ENCODE results near the gene FAF1. TPM values are rescaled to one million over a fixed set of nuclear protein-coding genes. Genes with fewer than 3 reads are reported as not detected.
A peak's percentile ranks its signal among the peaks of the same experiment; 100 is the strongest.

FAF1 gene
- total and polyA plus RNA-seq, 2 donors (not counting 1 experiment from before 2014, with no cell fraction given) = 39.6 to 40.0 TPM

DNA sequence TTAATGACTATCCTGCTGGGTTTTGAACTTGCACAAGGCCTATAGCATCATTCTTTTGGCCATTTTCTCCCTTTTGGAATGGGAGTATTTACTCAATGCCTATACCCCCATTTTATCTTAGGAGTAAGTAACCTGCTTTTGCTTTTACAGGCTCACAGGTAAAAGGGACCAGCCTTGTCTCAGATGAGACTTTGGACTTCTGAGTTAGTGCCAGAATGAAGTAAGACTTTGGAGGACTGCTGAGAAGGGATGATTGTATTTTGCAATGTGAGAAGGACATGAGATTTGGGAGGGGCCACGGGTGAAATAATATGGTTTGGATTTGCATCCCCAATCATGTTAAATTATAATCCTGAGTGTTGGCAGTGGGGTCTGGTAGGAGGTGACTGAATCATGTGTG is 212.7 kb downstream of the FAF1 start:
- TF ChIP-seq EZH2 (IDR thresholded peaks at IDR 0.05; ENCODE audit: low read length, missing control alignments) (no peak), CTCF (conservative IDR thresholded peaks at IDR 0.05 in 1 of 2, IDR thresholded peaks at IDR 0.05 in 1 of 2; ENCODE audit: low read depth in 1 of 2, low read length in 2 of 2) (no peak)
- H3K9ac ChIP-seq (ENCODE audit: insufficient read depth, low read length) = no peak overlapping the region
- no peak overlapping the region for H2AFZ ChIP-seq (ENCODE audit: low read length)

DNA sequence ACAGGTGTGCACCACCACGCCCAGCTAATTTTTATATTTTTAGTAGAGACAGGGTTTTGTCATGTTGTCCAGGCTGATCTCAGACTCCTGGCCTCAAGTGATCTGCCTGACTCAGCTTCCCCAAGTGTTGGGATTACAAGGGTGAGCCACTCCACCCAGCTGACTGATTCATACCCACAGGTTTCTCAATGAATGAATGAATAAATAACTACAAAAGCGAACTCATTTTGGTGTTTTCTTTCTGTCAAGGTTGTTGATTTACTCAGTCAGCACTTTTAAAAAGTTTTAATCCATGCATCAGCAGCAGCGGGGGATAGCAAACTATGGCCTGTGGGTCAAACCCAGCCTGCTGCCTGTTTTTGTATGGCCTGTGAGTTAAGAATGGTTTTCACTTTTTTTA is 217.5 kb downstream of the FAF1 start:
- no peak overlapping the region for H3K27ac ChIP-seq (ENCODE audit: insufficient read depth, low read length)
- H3K4me2 ChIP-seq (ENCODE audit: extremely low read depth, insufficient read depth, low read length) = no peak overlapping the region
- no peaks in the 10 kb centered on the region for H4K20me1 ChIP-seq (ENCODE audit: control insufficient read depth, extremely low read depth, insufficient read depth, low read length)
- H3K9ac ChIP-seq (ENCODE audit: insufficient read depth, low read length) = no peak overlapping the region
- H3K9me3 ChIP-seq (ENCODE audit: control insufficient read depth, insufficient read depth, low read depth, low read length) = no peaks in the 10 kb centered on the region
- no peaks in the 10 kb centered on the region for H3K4me1 ChIP-seq (ENCODE audit: control insufficient read depth, extremely low read depth, insufficient read depth, low read length)
- H2AFZ ChIP-seq (ENCODE audit: low read length) = no peak overlapping the region
- no peaks in the 10 kb centered on the region for H3K27me3 ChIP-seq (ENCODE audit: control insufficient read depth, insufficient read depth, low read length)
- H3K79me2 ChIP-seq (ENCODE audit: control insufficient read depth, insufficient read depth, low read length) = no peaks in the 10 kb centered on the region
- TF ChIP-seq CTCF (conservative IDR thresholded peaks at IDR 0.05 in 1 of 2, IDR thresholded peaks at IDR 0.05 in 1 of 2; ENCODE audit: low read depth in 1 of 2, low read length in 2 of 2) (no peak), EZH2 (IDR thresholded peaks at IDR 0.05; ENCODE audit: low read length, missing control alignments) (no peak)
- H3K36me3 ChIP-seq (ENCODE audit: control insufficient read depth, insufficient read depth, low read length) = no peaks in the 10 kb centered on the region
- H3K4me3 ChIP-seq (replicated peaks in 1 of 4; ENCODE audit: control extremely low read depth in 1 of 4, insufficient read depth in 1 of 4, low read depth in 3 of 4, low read length in 4 of 4) = no peak overlapping the region
- peak in 1 of 2 donors; percentile 36 for DNase-seq (ENCODE audit: low read depth in 2 of 2)

More for the DNA sequence above, 212.7 kb downstream of the FAF1 start:
- no peaks in the 10 kb centered on the region for H3K27me3 ChIP-seq (ENCODE audit: control insufficient read depth, insufficient read depth, low read length)
- no peaks in the 10 kb centered on the region for H4K20me1 ChIP-seq (ENCODE audit: control insufficient read depth, extremely low read depth, insufficient read depth, low read length)
- H3K4me3 ChIP-seq (replicated peaks in 1 of 4; ENCODE audit: control extremely low read depth in 1 of 4, insufficient read depth in 1 of 4, low read depth in 3 of 4, low read length in 4 of 4) = no peak overlapping the region
- no peaks in the 10 kb centered on the region for H3K36me3 ChIP-seq (ENCODE audit: control insufficient read depth, insufficient read depth, low read length)
- H3K9me3 ChIP-seq (ENCODE audit: control insufficient read depth, insufficient read depth, low read depth, low read length) = no peaks in the 10 kb centered on the region
- no peak for DNase-seq (ENCODE audit: low read depth in 2 of 2)
- H3K4me1 ChIP-seq (ENCODE audit: control insufficient read depth, extremely low read depth, insufficient read depth, low read length) = no peaks in the 10 kb centered on the region
- no peak overlapping the region for H3K27ac ChIP-seq (ENCODE audit: insufficient read depth, low read length)
- H3K4me2 ChIP-seq (ENCODE audit: extremely low read depth, insufficient read depth, low read length) = no peak overlapping the region
- no peaks in the 10 kb centered on the region for H3K79me2 ChIP-seq (ENCODE audit: control insufficient read depth, insufficient read depth, low read length)

DNA sequence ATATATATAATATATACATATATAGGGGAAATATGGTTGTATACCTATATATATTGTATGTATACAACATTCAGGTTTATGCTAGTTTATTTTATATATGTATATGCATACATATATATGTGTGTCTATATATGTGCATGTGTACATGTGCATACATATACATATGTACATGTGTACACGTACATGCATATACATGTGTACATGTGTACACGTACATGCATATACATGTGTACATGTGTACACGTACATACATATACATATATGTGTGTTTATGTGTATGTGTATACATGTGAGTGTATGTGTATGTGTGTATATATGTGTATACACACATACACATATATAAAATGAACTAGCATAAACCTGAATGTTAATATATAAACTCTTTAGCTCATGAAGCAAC is 220.9 kb downstream of the FAF1 start:
- H3K36me3 ChIP-seq (ENCODE audit: control insufficient read depth, insufficient read depth, low read length) = no peaks in the 10 kb centered on the region
- H3K9me3 ChIP-seq (ENCODE audit: control insufficient read depth, insufficient read depth, low read depth, low read length) = no peaks in the 10 kb centered on the region
- no peak for DNase-seq (ENCODE audit: low read depth in 2 of 2)
- no peak overlapping the region for H3K9ac ChIP-seq (ENCODE audit: insufficient read depth, low read length)
- H3K4me3 ChIP-seq (replicated peaks in 1 of 4; ENCODE audit: control extremely low read depth in 1 of 4, insufficient read depth in 1 of 4, low read depth in 3 of 4, low read length in 4 of 4) = no peak overlapping the region
- no peaks in the 10 kb centered on the region for H4K20me1 ChIP-seq (ENCODE audit: control insufficient read depth, extremely low read depth, insufficient read depth, low read length)
- no peaks in the 10 kb centered on the region for H3K27me3 ChIP-seq (ENCODE audit: control insufficient read depth, insufficient read depth, low read length)
- H3K4me1 ChIP-seq (ENCODE audit: control insufficient read depth, extremely low read depth, insufficient read depth, low read length) = no peaks in the 10 kb centered on the region
- no peak overlapping the region for H3K4me2 ChIP-seq (ENCODE audit: extremely low read depth, insufficient read depth, low read length)
- TF ChIP-seq EZH2 (IDR thresholded peaks at IDR 0.05; ENCODE audit: low read length, missing control alignments) (no peak), CTCF (conservative IDR thresholded peaks at IDR 0.05 in 1 of 2, IDR thresholded peaks at IDR 0.05 in 1 of 2; ENCODE audit: low read depth in 1 of 2, low read length in 2 of 2) (no peak)
- no peaks in the 10 kb centered on the region for H3K79me2 ChIP-seq (ENCODE audit: control insufficient read depth, insufficient read depth, low read length)
- H3K27ac ChIP-seq (ENCODE audit: insufficient read depth, low read length) = no peak overlapping the region
- H2AFZ ChIP-seq (ENCODE audit: low read length) = no peak overlapping the region
